ENCODE measurements around the gene EIF2B5.

Gene EIF2B5

DNA sequence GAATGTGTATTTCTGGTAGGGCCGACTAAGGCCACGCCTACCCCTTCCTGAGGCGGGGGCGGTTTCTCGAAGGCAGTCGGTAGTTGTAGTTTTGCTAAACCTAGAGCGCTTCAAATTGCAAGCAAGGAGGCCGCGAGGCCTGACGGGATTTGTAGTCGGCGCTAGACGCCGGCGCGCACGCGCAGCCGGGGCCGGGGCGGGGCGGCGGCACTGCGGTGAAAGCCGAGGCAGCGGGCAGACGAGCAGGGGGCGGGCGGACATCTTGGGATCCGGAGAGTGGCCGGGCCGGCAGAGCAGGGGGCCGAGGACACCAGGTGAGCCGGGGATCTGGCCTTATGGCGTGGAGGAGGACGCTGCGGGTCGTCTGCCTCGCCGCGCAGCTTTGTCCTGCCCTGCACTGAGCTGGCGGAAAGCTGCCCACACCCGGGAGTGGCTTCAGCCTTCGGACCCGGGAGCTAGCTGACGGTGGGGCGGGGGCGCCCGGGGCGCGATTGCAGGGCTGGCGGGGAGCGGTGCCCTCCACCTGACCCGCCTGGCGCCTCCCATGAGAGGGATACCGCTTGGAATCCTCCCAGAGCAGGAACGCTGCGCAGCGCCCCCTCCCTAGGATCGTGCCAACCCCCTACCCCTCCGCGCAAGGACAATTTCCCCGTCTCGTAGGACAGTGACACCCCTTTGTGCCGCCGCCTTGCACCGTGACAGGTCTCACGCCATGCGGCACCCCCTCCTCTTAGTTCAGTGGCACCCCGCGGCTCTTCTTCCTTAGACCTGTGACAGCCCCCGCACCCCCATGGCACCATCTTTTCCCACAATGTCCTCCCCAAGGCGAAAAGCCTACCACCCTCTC lies 39.7 kb downstream of the EIF2B5 start, which contains the start of gene AP2M1:
Gene AP2M1 (plus strand): TSS at position 210 of the 847 bp plus-strand sequence. CDS start 2,139 bp downstream, outside the sequence.
- peak; percentile 97 for DNase-seq

DNA sequence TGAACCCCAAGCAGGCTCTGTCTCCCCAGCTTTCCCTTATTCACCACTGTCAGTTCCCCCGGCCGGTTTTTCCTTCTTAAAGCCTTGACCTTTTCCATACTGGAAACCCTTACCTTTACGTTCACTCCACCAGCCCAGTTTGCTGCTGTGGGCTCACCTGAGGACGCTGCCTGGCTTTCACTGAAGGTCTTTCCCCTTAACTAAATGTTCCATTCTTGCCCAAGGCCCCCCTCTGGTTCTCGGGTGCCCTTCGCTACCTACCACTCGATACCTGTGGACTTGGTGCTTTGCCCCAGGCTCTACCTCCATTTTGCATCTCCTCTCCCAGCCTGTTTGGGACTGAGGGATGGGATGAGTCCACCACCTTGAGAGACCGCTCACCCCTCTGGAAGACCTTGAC lies 40.3 kb downstream of the EIF2B5 start:
- no peak for DNase-seq

DNA sequence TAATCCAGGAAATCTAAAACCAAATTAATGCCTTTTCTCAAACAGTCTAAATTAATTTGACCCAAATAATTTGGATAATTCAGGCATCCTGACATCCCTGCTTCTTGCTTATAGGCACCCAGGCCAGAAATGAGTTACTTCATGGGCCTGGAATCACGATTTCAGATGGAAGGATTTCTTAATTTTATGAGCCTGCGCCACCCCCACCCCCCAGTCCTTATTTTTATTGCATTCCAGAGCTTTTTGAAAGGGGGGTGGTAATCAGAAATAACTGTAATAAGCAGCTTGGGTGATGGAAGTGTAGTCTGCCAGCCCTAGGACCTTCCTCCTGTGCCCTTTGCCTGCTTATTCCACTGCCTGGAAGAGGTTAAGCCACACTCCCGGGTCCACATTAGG lies 40.8 kb downstream of the EIF2B5 start:
- no peak for DNase-seq

DNA sequence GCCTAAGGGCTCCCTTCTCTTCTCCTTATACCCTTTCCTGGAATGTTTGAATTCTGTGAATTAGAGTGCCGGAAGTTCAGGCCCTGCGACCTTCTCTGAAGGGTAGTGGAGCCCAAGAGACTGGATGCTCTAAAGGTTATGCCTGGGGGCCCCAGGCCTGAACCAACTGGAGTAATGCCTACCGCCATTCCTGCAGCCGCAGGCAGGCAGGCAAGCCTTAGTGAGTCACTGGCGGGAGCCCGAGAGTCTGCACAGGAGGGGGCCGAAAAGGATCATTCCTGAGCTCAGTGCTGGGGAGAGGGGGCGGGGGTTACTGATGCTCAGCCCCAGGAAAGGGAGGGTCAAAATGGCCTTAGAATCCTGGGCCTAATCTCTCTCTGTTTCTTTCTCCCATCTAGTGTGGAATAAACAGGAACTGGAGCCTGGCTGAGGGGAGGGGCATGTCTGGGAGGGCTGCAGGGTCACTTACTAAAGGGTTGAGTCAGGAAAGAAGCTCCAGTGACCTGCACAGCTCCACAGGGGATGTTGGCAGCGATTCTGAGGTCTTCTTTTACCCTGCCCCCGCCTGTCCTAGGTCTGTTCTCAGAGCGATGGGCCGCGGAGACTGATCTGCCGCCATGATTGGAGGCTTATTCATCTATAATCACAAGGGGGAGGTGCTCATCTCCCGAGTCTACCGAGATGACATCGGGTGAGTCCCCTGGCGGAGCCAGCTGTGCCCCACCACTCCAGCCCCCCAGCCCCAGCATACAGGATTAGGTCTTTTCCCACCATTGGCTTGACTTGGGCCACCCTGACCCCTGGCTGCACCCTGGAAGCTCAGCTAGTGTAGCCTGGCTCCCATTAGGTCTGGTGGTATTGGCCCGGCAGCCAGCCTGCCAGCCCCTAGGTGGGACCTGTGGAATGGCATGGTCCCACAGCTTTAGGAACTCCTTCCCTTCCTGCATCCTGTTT lies 41.5 kb downstream of the EIF2B5 start:
- no peak for DNase-seq

DNA sequence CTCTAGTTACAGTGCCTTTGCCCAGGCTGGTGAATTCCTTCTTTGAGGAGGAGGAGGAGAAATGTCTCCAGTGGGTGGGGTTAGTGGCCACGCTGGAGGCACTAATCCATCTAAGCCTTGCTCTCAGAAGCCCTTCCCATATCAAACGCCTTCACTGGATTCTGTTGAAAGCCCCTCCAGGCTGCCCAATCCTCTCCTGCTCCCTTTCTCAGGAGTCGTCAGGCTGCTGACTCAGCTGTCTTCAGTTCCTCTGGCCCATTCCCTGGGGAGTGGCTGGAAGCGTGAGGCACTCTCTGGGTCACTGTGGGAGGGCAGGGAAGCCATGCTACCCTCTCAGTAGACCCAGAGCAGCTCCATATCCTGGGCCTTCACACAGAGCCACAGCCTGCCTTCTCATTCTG lies 42.2 kb downstream of the EIF2B5 start:
- DNase-seq, result no peak

DNA sequence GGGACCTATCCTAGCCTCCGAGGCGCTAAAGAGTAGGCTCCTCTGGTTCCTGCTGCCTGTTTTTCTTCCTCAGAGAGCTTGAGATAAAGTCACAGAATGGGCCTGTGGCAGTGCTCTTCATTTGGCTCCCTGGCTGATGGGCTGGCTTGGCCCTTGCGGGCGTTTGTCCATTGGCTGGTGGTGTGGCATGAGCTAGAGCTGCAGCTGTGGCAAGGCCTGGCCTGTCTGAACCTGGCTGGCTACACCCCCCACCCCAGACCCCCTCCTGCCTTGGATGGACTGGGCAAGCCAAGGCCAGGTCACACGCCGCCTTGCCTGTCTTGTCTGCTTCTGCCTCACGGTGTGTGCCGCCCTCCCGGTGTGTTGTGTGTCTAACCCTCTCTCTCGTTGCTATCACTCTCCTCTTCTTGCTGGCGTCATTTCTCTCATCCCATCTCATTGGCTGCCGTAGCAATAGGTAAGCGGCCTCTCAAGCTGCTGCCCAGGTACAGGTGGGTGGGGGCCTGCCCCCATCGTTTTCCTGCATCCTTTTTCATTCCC lies 42.7 kb downstream of the EIF2B5 start:
- no peak for DNase-seq

DNA sequence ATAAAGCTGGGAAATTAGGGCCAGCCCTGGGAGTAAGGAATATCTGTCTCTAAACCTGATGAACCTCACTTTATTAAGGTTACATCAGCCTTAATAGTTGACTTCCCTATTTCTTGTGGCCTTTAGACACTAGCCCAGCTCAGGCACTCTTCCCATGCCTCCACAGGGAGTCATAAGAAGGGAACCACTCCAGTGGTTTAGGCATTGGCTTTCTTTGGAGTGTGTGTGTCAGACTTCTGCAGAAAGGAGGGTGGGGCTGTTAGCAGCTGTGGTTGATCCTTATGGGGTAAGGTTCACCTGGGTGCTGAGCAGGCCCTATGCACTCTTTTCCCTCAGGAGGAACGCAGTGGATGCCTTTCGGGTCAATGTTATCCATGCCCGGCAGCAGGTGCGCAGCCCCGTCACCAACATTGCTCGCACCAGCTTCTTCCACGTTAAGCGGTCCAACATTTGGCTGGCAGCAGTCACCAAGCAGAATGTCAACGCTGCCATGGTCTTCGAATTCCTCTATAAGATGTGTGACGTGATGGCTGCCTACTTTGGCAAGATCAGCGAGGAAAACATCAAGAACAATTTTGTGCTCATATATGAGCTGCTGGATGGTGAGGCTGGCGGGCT lies 43.5 kb downstream of the EIF2B5 start:
- DNase-seq, result no peak

DNA sequence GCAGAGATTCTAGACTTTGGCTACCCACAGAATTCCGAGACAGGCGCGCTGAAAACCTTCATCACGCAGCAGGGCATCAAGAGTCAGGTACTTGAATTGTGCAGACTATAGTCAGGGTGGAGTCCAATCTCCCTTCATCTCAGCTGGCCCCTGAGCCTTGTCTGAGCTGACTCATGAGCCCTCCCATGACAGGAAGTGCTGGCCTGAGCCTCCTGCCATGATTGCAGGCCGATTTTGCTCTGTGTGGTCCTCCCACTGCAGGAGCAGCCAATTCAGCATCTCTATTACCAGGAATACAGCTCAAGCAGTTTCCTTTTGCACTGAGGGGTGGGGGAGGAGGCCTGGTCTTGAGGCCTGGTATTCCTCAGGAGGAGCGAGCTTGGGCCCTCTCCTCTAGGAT lies 45.0 kb downstream of the EIF2B5 start:
- no peak for DNase-seq

DNA sequence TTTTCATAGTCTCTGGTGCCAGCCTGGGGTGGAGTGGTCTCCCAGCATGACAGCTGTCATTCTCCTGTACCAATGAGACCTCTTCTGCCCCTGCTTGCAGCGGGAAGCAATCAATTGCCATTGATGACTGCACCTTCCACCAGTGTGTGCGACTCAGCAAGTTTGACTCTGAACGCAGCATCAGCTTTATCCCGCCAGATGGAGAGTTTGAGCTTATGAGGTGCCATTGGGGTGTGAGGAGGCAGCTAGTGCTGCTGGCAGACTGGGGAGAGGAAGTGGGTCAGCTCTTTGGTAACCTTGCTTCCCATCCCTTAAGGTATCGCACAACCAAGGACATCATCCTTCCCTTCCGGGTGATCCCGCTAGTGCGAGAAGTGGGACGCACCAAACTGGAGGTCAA lies 46.4 kb downstream of the EIF2B5 start:
- DNase-seq, result no peak

DNA sequence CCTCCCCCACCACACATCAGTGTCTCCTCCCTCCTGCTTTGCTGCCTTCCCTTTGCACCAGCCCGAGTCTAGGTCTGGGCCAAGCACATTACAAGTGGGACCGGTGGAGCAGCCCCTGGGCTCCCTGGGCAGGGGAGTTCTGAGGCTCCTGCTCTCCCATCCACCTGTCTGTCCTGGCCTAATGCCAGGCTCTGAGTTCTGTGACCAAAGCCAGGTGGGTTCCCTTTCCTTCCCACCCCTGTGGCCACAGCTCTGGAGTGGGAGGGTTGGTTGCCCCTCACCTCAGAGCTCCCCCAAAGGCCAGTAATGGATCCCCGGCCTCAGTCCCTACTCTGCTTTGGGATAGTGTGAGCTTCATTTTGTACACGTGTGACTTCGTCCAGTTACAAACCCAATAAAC lies 48.5 kb downstream of the EIF2B5 start:
- no peak for DNase-seq

DNA sequence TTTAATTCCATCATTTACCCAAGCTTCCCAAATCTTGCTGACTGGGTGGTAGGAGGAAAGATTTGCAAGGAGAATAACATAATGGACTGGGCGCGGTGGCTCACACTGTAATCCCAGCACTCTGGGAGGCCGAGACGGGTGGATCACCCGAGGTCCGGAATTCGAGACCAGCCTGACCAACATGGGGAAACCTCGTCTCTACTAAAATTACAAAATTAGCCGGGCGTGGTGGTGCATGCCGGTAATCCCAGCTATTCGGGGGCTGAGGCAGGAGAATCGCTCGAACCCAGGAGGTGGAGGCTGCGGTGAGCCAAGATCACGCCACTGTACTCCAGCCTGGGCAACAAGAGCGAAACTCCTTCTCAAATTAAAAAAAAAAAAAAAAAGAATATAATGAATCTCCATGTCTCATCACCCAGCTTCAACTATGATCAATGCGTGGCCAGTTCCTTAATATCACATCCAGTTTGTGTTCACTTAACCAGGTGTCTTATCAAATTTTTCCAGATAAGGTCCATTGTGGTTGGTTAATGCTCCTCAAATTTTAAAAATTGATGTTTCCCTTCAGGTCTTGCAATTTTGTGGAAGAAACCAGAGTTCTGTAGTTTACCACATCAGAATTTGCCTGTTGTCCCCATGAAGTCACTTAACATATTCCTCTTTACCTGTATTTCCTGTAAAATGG lies 49.5 kb downstream of the EIF2B5 start:
- no peak for DNase-seq

DNA sequence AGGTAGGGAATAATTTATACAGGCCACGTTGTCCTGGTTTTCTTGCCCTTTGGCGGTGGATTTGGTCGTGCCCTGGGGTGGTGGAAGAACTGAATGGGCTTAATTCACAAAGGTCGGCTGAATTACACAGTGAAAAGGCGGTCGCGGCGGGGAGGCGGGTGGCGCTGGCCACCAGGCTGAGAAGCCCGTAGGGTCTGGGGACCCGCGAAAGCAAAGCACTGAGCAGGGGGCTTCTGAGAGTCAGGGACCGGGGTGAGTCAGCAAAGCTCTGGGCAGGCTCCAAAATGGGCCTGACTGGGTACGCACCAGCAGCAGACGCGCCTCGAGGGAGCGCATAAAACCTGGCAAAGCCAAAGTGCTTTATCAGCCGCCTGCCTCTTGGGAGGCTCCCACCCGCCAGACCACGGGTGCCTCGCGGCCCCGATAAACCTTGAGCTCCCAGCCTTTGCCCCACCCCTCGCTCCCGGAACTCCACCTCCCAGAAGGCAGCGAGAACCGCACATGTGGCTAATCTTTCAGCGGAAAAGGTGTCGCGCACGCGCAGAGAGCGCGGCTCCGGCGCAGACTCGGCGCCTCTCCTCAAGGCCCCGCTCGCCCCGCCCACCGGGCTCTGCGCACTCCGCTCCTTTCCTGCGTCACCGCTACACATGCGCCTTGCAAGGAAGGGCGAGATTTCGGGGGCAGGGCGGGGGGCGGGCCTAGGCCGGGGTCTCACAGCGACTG lies 50.5 kb downstream of the EIF2B5 start:
- DNase-seq, result peak; percentile 99

DNA sequence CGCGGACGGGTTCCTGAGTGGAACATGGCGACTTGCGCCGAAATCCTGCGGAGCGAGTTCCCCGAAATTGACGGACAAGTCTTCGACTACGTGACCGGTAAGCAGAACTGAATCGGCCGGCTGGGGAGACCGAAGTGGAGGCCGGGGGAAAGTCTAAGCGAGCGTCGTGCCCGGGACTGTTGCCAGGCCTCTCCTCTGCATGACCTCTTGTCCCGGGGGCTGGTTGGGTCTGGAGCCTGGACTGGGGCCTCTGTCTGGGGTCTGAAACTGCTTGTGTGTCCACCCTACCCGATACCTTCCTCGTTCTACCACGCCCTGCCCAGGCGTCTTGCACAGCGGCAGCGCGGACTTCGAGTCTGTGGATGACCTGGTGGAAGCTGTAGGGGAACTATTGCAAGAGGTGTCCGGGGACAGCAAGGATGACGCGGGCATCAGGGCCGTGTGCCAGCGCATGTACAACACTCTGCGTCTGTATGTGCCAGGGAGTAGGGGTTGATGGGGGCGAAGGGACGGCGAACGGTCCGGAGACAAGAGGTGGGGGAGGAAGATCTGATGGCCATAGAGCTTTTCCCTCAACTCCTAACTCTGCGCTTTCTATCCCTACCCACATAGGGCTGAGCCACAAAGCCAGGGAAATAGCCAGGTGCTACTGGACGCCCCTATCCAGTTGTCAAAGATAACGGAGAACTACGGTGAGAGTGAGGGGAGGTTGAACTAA lies 51.2 kb downstream of the EIF2B5 start, which contains the start of gene ABCF3:
Gene ABCF3 (plus strand): TSS at position 16 of the 718 bp plus-strand sequence. CDS start 9 bp downstream, at position 25.
- DNase-seq, result no peak

DNA sequence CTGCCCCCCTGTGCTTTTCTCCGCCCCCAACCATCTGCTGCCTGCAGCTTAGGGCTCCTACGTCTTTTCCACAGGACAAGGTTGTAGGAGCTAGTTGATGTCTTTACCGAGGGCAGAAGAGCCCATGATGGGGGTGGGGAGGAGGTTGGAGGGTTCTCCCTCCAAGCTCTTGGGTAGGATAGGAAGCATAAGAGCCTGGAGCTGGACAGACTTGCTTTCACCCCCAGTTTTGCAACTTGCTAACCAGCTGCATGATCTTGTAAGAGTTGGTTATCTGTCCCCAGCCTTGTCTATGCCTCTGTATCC lies 51.7 kb downstream of the EIF2B5 start:
- DNase-seq, result no peak

DNA sequence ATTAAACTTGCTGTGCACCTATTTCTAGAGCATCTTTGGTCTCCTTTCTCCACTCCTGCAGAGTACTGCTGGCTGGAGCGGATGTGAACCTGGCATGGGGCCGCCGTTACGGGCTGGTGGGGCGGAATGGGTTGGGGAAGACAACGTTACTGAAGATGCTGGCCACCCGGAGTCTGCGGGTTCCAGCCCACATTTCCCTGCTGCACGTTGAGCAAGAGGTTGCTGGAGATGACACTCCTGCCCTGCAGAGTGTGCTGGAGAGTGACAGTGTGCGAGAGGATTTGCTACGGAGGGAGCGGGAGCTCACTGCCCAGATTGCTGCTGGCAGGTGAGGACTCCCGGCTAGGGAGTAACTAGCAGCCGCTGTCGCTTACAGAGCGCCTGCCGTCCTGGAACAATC lies 52.9 kb downstream of the EIF2B5 start:
- no peak for DNase-seq

DNA sequence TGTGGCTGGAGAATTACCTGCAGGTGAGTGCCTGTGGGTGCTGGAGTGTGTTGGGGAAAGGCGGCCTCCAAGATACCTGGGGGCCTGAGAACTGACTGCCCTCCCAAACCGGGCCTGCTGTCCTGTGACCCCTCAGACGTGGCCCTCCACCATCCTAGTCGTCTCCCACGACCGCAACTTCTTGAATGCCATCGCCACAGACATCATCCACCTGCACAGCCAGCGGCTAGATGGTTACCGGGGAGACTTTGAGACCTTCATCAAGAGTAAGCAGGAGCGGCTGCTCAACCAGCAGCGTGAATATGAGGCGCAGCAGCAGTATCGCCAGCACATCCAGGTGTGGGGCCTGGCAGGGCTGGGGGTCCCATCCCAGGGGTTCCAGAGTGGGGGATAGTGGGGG lies 54.3 kb downstream of the EIF2B5 start:
- DNase-seq, result no peak

DNA sequence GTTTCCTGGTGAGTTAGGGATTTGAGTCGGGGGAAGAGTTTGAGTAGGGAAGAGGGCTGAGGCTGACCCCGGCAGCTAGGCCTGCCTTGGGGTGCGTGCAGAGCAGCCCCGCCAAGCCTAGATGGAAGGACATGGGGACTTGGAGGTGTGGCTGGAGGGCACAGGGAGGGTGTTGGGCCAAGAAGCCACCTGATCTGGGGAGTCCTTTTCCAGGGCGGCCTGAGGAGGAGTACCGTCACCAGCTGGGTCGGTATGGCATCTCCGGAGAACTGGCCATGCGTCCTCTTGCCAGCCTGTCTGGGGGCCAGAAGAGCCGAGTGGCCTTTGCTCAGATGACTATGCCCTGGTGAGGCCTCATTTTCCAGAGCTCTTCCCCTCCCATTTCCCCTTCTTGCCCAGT lies 57.7 kb downstream of the EIF2B5 start:
- no peak for DNase-seq

DNA sequence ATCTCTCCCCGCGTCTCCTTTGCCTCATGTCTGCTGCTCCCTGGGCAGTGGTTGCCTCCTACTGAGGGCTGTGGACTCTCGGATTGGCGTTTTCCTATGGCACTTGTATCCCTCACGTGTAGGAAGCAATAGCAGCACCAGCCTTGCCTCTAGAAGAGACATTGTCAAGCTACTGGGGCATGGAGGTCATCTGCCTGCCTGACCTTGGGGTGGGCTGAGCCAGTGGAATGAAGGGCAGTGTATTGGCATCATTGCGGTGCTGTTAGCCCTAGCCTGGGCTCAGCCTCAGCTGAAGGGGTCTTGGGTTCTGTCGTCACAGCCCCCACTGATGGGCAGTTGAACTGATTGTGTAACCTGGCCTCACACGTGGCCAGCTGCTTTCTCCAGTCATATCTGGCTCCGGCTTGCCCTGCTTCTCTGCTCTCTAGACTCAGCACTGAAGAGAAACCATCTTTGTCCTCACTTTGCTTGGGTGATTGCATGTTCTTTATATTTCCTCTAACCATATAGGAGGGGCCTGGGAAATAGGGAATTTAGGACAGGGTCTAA lies 58.9 kb downstream of the EIF2B5 start:
- DNase-seq, result no peak
